SJCRH30 (cell line): Measurements from ENCODE around the gene ASCL2. TPM values are rescaled to one million over a fixed set of nuclear protein-coding genes. Genes with fewer than 3 reads are reported as not detected.

Experiments used
- total RNA-seq: library from RNA; depleted of rRNA; stranded (reverse); fragments of >200 nt; shearing (Covaris generic); gene quantifications from 2 replicates; pipeline ENCODE4 v1.2.3, GENCODE V29; 2014; rRNA removed

ASCL2 gene
- total RNA-seq, 1 experiment from 2014 or later: not detected

Other genes with a start within 250 kb of the ASCL2 start
- gene IGF2, start 131.2 kb downstream of the ASCL2 start, total RNA-seq: 513 and 574 TPM in 2 replicates
- not detected in 2 replicates for gene INS, start 109.4 kb downstream of the ASCL2 start, total RNA-seq
- not detected in 2 replicates for gene TH, start 98.8 kb downstream of the ASCL2 start, total RNA-seq
- not detected in 2 replicates for gene C11orf21, start 31.3 kb upstream of the ASCL2 start, total RNA-seq
- 0.57 TPM in 1 of 2 replicates, not detected in the other for gene TSPAN32, start 31.4 kb upstream of the ASCL2 start, total RNA-seq
- 95.3 and 97.7 TPM in 2 replicates for gene CD81, start 106.7 kb upstream of the ASCL2 start, total RNA-seq
- 26.7 and 31.1 TPM in 2 replicates for gene TSSC4, start 130.2 kb upstream of the ASCL2 start, total RNA-seq
- not detected in 2 replicates for gene TRPM5, start 173.9 kb upstream of the ASCL2 start, total RNA-seq
- not detected in 2 replicates for gene KCNQ1, start 174.4 kb upstream of the ASCL2 start, total RNA-seq